Stimulated activated memory B cell treated with anti-CD40 and anti-IgM and Interleukin-4, amounts not matched to agents 10 μg/mL and 1 μg/mL and 100 μg/mL, for 72 hours (primary cell): Measurements from ENCODE around the gene CACNA2D3.

Experiments used
- ATAC-seq: fragments of 150-1000 bp; cut with Tn5 transposase; 2 replicates; pipeline ENCODE4 v1.10.0; 2021
- H3K27ac Mint-ChIP-seq: one replicate; pipeline ENCODE4 v1.8.0; 2022; ENCODE audit warnings: mild to moderate bottlenecking, mixed read lengths
- H3K27me3 Mint-ChIP-seq: one replicate; pipeline ENCODE4 v1.8.0; 2022; ENCODE audit warnings: mixed read lengths
- H3K36me3 Mint-ChIP-seq: one replicate; pipeline ENCODE4 v1.8.0; 2022; ENCODE audit warnings: mixed read lengths
- H3K4me1 Mint-ChIP-seq: one replicate; pipeline ENCODE4 v1.8.0; 2022; ENCODE audit warnings: mixed read lengths
- H3K4me3 Mint-ChIP-seq: one replicate; pipeline ENCODE4 v1.8.0; 2022; ENCODE audit warnings: mild to moderate bottlenecking, moderate library complexity, mixed read lengths
- H3K9me3 Mint-ChIP-seq: one replicate; pipeline ENCODE4 v1.8.0; 2022; ENCODE audit warnings: mixed read lengths

Gene CACNA2D3

DNA sequence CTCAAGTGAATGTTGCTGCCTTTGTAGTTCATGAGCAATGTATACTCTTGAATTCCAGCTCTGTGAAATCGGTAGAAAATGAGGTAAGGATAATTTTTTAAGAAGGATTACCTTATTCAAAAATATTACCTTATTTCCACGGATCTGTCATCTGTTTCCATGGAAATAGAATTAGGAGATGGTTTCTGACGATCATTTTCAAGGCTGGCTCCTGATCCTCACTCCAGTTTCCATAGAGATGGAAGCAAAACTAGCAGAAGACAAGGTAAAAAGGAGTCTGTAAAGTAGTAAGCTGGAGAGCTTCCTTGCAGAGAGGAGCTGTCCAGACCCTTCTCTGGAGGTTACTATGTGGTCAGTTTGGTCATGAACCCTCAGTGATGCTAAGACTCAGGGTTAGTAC lies 55.5 kb downstream of the CACNA2D3 start:
- no peak for ATAC-seq
- no peak overlapping the region for H3K4me3 Mint-ChIP-seq
- no peaks in the 10 kb centered on the region for H3K9me3 Mint-ChIP-seq
- no peak overlapping the region for H3K27ac Mint-ChIP-seq
- H3K4me1 Mint-ChIP-seq: no peaks in the 10 kb centered on the region
- no peaks in the 10 kb centered on the region for H3K27me3 Mint-ChIP-seq
- no peaks in the 10 kb centered on the region for H3K36me3 Mint-ChIP-seq

DNA sequence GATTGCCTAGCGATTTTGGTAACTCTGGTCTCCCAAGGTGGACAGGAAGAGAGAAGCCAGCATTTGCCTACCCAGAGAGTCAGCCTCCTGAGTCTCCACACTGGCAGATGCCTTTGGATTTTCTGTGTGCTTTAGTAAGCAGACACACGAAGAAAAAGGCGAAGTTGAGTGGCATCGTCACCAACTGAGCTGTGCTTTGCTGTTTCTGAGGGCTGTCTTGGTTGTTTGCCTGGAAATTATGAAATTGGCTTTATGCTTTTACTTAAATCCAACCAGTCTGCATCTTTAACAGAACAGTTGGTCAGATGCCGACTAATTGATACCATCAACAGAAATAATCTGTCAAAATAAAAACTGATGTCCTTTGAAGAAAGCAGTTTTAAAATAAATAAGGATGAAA lies 56.0 kb downstream of the CACNA2D3 start:
- Mint-ChIP-seq H3K9me3 (no peaks in the 10 kb centered on the region), H3K4me1 (no peaks in the 10 kb centered on the region), H3K4me3 (no peak overlapping the region), H3K27ac (no peak overlapping the region), H3K27me3 (no peaks in the 10 kb centered on the region), H3K36me3 (no peaks in the 10 kb centered on the region)
- ATAC-seq: no peak

DNA sequence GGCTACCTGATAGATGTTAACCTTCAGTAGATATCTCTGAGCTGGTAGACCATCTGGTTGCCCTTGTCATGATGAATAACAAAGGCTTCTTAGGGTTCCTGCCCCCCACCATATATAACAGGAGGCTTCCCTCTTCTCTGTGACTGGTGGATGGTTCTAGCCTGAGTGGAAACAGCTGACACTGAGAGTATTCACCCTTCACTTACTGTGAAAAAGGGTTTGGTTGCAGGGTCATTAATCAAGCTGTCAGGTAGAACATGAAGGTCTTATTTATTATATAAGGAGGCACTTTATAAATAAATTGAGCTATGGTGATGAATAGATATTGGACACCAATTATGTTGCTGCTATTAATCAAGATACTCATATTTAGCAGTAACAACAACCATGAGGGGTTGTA lies 58.6 kb downstream of the CACNA2D3 start:
- Mint-ChIP-seq H3K36me3 (no peaks in the 10 kb centered on the region), H3K27ac (no peak overlapping the region), H3K9me3 (no peaks in the 10 kb centered on the region), H3K4me1 (no peaks in the 10 kb centered on the region), H3K4me3 (no peak overlapping the region), H3K27me3 (no peaks in the 10 kb centered on the region)
- ATAC-seq: no peak

DNA sequence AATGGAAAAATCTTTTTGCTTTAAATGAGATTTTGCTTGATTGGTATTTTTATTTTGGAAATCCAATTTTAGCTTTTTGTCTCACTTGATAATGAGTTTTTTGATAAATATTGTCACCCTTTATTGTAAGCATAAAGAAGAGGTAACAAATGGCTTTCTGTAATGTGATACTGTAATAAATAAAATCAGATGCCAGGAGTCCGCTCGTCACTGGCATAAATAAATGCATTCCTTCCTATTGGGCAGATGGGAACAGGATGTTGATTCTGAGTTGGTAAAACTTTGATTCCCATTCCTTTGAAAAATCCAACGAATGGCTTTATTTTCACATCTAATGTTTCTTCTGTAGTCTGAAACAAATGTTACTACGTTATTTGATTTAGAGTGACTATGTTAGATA lies 59.9 kb downstream of the CACNA2D3 start:
- Mint-ChIP-seq H3K4me3 (no peak overlapping the region), H3K9me3 (no peaks in the 10 kb centered on the region), H3K4me1 (no peaks in the 10 kb centered on the region), H3K36me3 (no peaks in the 10 kb centered on the region), H3K27ac (no peak overlapping the region), H3K27me3 (no peaks in the 10 kb centered on the region)
- no peak for ATAC-seq

DNA sequence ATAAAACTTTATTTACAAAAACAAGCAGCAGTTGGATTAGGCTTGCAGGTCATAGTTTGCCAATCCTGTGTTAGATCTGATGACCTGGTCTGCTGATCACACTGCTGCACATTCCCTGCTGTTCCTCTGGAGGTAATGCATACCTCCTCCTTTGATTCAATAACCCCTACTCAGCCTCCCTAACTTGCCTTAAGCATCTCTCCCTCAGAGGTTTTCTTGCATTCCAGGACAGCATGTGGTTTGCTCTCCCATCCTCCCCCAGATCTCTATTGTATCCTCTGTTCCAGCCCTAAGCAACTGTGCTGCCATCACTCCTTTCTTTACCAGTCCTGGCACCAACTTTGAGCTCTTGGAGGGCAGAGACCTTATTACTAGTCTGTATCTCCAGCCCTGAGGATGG lies 63.4 kb downstream of the CACNA2D3 start:
- ATAC-seq: no peak
- H3K27ac Mint-ChIP-seq: no peak overlapping the region
- H3K27me3 Mint-ChIP-seq: no peaks in the 10 kb centered on the region
- no peaks in the 10 kb centered on the region for H3K36me3 Mint-ChIP-seq
- H3K4me1 Mint-ChIP-seq: no peaks in the 10 kb centered on the region
- no peak overlapping the region for H3K4me3 Mint-ChIP-seq
- no peaks in the 10 kb centered on the region for H3K9me3 Mint-ChIP-seq

DNA sequence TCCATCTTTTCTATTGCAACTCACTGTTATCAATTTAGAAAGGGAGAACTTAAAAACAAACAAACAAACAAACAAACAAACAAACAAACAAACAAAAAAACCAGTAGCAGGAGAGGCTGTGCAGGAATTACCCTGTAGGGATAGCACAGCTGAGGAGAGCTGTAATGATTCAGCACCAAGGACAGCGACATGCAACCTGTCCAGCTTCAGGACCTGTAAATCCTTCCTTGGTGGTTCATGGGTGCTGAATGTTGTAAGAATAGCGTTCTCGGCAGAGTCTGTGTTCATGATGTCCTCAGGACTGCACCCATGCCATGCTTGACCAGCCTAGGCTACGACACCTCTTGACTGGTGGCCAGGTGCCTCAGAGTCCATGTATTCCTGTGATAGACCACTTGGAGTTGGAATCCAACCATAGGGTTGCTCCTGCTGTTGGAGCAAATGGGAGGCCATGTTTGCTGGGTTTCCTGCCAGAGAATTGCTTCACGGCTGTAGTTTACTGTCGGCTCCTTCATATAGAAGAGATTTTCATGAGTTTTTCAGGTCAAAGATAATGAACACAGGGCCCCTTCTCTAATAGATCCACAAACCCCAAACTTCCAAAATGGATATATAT lies 65.9 kb downstream of the CACNA2D3 start:
- ATAC-seq: no peak
- Mint-ChIP-seq H3K4me1 (no peaks in the 10 kb centered on the region), H3K4me3 (no peak overlapping the region), H3K27me3 (no peaks in the 10 kb centered on the region), H3K27ac (no peak overlapping the region), H3K36me3 (no peaks in the 10 kb centered on the region), H3K9me3 (no peaks in the 10 kb centered on the region)

DNA sequence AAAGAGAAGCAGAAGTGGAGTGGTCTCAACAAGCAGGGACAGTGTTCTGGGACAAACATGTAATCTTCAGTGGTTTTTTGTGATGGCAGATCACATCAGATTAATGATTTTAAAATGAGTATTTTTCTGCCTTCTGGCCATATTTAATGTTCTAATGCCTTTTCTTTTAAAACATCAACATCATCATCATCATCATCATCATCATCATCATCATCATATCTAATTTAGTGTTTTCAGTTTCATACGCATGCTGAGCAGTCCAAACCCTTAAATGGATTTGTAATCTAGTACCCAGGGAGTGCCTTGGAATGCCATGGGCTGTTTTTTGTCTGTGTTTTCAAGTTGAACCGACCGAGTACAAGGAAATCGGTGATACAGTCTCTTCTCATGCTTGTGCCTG lies 68.9 kb downstream of the CACNA2D3 start:
- no peak for ATAC-seq
- no peaks in the 10 kb centered on the region for H3K9me3 Mint-ChIP-seq
- H3K4me3 Mint-ChIP-seq: no peak overlapping the region
- H3K27me3 Mint-ChIP-seq: no peaks in the 10 kb centered on the region
- no peak overlapping the region for H3K27ac Mint-ChIP-seq
- no peaks in the 10 kb centered on the region for H3K36me3 Mint-ChIP-seq
- no peaks in the 10 kb centered on the region for H3K4me1 Mint-ChIP-seq

DNA sequence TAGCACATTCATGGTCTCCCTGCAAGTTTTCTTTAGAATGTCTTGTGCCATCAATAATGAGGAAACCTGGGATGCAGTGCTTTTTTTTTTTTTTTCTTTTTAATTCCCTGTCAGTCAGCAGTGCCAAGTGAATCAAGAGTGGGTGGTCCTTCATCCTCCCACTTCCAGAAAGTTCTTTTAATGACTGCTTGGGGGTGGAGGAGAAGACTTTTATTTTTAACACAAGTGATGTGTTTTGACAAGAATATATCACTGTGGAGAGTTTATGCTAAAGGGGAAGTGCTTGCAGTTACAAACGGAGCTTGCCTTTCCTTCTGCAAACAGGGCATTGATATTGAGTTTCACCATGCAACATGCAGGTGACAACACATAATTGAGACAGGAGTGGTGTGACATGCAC lies 69.7 kb downstream of the CACNA2D3 start:
- Mint-ChIP-seq H3K27me3 (no peaks in the 10 kb centered on the region), H3K4me3 (no peak overlapping the region), H3K36me3 (no peaks in the 10 kb centered on the region), H3K27ac (no peak overlapping the region), H3K4me1 (no peaks in the 10 kb centered on the region), H3K9me3 (no peaks in the 10 kb centered on the region)
- no peak for ATAC-seq

DNA sequence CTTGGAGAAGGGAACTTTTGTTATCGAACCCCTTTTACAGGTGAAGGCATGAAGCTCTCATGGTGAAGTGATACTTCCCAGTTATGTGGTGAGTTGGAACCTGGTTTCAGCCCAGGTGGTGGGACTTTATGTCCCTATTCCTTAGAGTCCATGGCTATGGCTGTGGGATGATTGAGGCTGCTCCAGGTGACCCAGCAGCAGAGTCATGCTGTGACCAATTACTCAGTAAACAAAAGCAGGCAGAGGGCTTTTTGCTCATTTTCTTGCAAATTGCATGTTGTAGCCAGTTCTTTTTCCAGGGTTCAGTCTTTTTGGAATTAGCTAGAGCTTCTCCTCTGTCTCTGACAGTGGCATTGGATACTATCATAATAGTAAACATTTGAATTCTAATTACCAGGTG lies 70.7 kb downstream of the CACNA2D3 start:
- Mint-ChIP-seq H3K9me3 (no peaks in the 10 kb centered on the region), H3K4me3 (no peak overlapping the region), H3K36me3 (no peaks in the 10 kb centered on the region), H3K27ac (no peak overlapping the region), H3K4me1 (no peaks in the 10 kb centered on the region), H3K27me3 (no peaks in the 10 kb centered on the region)
- ATAC-seq: no peak

DNA sequence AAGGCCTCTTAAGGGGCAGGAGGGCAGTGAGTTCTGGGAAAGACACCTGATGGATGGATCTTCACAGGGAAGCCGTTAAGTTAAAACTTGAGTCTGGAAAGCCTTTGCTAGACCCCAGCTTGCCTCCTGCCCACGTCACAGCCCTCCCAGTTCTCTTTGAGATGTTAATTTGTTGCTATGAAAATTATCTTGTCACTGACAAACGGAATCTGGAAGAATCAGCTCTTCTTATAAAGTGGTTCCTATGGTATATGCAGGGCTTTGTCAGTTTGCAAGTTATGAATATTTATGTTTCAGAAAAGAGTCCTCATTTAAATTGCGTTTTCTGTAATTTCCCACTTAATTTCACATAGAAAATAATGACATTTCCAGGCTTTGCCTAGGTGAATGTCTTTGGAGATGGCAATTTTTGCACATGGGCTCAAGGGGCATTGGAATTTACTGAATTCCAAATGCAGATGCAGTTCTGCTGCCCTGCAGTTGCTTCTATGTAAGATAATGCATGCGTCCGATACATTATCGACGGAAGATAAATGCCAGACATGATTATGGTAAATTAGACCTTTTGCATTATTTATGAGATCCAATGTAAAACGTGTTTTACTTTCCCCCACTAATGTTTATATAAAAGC lies 74.1 kb downstream of the CACNA2D3 start:
- no peak overlapping the region for H3K27ac Mint-ChIP-seq
- no peaks in the 10 kb centered on the region for H3K36me3 Mint-ChIP-seq
- H3K9me3 Mint-ChIP-seq: no peaks in the 10 kb centered on the region
- no peak overlapping the region for H3K4me3 Mint-ChIP-seq
- H3K4me1 Mint-ChIP-seq: no peaks in the 10 kb centered on the region
- no peaks in the 10 kb centered on the region for H3K27me3 Mint-ChIP-seq
- ATAC-seq: no peak

DNA sequence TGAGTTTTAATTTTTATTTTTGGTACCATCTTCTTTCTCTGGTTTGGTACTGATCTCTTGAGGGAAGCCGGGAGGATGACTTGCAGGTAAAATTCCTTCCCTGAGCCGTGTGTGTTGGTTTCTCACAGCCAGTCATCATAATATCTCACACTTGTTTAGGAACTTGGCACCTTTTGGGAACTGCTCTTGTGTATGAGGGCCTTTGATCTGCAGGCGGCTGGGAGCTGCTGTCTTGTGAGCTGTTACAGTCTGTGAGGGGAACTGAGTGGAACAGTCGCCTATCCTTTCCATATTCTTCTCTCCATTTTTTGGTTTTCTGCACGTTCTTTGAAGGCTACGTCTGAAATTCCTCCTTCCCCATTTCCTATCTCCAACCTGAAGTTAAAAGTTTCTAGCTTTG lies 75.2 kb downstream of the CACNA2D3 start:
- Mint-ChIP-seq H3K27me3 (no peaks in the 10 kb centered on the region), H3K4me1 (no peaks in the 10 kb centered on the region), H3K27ac (no peak overlapping the region)

DNA sequence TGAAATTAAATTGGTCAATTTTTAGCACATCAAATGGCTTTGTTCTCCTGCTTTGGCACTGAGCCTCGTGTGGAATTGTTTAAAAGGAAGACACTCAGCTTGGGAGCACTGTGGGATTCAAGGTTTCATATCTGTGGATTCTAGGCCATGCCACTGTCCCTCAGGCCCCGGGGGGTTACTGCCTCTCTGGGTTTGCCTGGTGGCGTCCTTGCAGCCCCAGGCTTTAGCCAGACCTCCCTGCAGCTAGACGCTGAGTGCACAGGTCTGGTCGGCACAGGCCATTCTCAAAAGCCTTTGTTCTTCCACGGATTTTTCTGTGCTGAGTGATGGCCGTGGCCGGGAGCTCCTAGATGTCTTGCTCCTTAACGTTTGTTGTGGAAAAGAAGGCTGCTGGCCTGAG lies 76.2 kb downstream of the CACNA2D3 start:
- Mint-ChIP-seq H3K36me3 (no peaks in the 10 kb centered on the region), H3K27me3 (peaks cover under 1% of the 10 kb centered on the region), H3K9me3 (no peaks in the 10 kb centered on the region), H3K4me3 (no peak overlapping the region), H3K4me1 (no peaks in the 10 kb centered on the region), H3K27ac (no peak overlapping the region)
- ATAC-seq: no peak

More for the DNA sequence above, 75.2 kb downstream of the CACNA2D3 start:
- no peak for ATAC-seq
- Mint-ChIP-seq H3K4me3 (no peak overlapping the region), H3K9me3 (no peaks in the 10 kb centered on the region), H3K36me3 (no peaks in the 10 kb centered on the region)

DNA sequence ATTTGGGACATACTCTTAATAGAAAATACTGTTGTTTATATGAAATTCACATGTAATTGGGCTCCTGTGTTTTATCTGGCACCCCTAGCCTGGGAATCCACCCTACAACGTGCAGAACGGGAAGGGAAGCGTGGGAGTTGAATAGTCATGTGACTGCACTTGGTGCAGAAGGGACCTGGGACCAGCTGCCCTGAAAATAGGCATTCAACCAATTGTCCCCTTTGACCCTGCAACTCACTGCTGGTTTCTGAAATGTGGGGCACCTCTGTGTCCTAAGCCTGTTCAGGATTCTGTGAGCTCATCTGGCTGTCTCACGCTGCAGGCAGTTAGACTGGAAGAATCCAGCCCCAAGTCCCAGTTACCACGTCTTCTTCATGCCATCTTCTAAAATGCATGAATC lies 79.7 kb downstream of the CACNA2D3 start:
- no peak overlapping the region for H3K4me3 Mint-ChIP-seq
- peaks cover 3% of the 10 kb centered on the region for H3K9me3 Mint-ChIP-seq
- H3K4me1 Mint-ChIP-seq: no peaks in the 10 kb centered on the region
- H3K36me3 Mint-ChIP-seq: no peaks in the 10 kb centered on the region
- H3K27me3 Mint-ChIP-seq: peaks cover 9% of the 10 kb centered on the region
- H3K27ac Mint-ChIP-seq: no peak overlapping the region
- no peak for ATAC-seq

DNA sequence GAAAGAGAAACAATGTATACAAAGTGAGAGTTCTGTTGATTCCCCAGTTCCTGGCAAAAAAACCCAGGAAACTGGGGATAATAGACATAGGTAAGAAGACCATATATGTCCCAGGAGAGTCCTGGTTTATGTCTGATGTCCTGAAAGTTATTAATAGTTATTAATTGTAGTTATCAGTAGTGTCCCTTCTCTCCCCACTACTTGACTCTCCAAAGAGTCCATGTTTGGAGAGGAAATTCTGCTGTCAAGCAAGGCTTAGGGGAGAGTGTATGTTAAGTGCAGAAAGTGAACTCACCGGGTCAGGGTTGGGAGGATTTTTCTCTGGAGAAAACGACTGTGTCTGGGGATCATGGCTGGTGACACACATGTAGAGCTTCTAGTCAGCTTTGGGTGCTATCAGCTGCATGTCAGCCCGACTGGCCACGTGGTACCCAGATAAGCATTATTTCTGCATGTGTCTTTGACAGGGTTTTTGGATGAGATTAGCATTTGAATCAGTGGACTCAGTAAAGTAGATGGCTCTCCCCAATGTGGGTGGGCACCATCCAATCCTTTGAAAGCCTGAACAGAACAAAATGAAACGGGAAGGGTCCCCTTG lies 80.4 kb downstream of the CACNA2D3 start:
- Mint-ChIP-seq H3K9me3 (peaks cover 3% of the 10 kb centered on the region), H3K36me3 (no peaks in the 10 kb centered on the region), H3K4me3 (no peak overlapping the region), H3K27me3 (peaks cover 9% of the 10 kb centered on the region), H3K27ac (no peak overlapping the region), H3K4me1 (no peaks in the 10 kb centered on the region)
- ATAC-seq: no peak

DNA sequence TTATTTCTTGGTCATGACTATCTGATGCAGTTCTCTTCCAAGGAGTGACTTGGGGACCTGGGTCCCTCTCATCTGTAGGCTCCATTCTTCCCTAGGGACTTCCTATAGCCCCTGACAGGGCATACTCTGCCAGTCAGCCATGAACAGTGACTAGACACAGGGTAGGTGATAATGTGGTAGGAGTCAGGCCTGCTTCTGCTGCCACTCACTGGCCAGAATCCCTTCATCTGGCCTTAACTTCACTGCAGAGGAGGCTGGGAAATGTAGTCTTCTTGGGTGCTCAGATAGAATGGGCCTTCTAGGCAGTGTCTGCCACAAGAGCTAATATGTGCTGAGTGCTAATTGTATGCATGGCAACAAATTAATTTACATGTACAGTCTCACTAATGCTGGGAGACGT lies 84.5 kb downstream of the CACNA2D3 start:
- H3K36me3 Mint-ChIP-seq: no peaks in the 10 kb centered on the region
- H3K27me3 Mint-ChIP-seq: peaks cover 9% of the 10 kb centered on the region
- no peak for ATAC-seq
- H3K4me1 Mint-ChIP-seq: no peaks in the 10 kb centered on the region
- H3K9me3 Mint-ChIP-seq: peaks cover 9% of the 10 kb centered on the region
- no peak overlapping the region for H3K27ac Mint-ChIP-seq
- H3K4me3 Mint-ChIP-seq: no peak overlapping the region

DNA sequence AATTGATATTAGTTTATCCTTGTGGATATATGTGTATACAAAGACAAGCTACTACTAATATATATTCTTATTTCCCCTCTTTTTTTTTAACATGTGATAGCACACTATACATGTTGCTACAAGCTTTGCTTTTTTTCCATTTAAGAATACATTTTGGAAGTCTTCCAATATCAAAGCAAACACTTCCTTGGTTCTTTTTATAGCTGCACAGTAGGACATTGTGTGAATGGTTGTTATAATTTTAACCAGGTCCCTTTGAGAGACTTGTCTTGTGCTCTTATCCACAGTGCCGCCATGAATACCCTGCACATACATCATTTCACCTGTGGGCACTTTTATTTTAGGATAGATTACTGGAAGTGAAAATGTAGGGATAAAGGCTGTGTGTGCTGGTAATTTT lies 88.7 kb downstream of the CACNA2D3 start:
- Mint-ChIP-seq H3K4me3 (no peak overlapping the region), H3K4me1 (no peaks in the 10 kb centered on the region), H3K9me3 (peaks cover 14% of the 10 kb centered on the region), H3K27ac (no peak overlapping the region), H3K27me3 (no peaks in the 10 kb centered on the region), H3K36me3 (no peaks in the 10 kb centered on the region)
- no peak for ATAC-seq
